HG03460 (cell line): ENCODE results near the gene HDGF.

Source experiments
- ATAC-seq: cut with Tn5 transposase; IDR thresholded peaks from one replicate; pipeline ENCODE4 v1.9.1; 2021; ENCODE audit not compliant: unreplicated experiment

HDGF gene

GRCh38 chr1:156751451-156751756, at the start of gene HDGF:
Gene HDGF, minus strand, starts transcription at chr1:156751675. Its CDS starts 246 bp downstream, at chr1:156751429.
- no peak for ATAC-seq

DNA sequence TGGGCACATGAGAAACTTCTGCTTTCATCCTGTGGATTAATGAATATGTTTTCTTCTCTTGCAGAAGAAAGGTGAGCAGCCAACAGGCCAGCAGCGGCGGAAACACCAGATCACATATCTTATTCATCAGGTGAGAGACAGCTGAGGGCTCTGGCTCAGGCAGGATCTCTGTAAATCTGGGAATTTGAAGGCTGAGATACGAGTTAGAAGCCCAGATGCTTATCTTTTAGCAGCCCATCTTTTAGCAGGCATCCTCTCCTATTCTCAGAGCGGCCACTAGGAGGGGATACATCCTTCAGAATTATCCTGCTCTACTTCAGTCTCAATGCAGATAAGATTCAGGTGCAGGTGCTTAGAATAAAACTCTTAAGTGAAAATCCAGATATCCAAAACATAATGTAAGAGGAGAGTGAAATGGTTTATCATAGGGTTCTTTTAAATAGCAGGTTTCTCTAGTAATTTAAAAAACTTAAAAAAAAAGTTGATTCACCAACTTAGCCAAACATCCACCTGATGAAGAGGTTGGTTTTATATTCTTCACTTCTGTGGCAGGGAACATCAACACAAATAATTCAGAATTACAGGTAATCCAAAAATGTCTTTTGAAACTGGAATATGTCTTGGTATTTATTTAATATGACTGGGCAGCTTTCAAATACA, 45.9 kb upstream of the HDGF start:
- ATAC-seq: no peak

GRCh38 chr1:156796340-156797097, 45.0 kb upstream of the HDGF start:
- ATAC-seq: no peak

- no peak for ATAC-seq
Measured at GRCh38 chr1:156795787-156796186, 44.3 kb upstream of the HDGF start.

GRCh38 chr1:156795374-156795733, 43.9 kb upstream of the HDGF start:
- ATAC-seq: no peak

DNA sequence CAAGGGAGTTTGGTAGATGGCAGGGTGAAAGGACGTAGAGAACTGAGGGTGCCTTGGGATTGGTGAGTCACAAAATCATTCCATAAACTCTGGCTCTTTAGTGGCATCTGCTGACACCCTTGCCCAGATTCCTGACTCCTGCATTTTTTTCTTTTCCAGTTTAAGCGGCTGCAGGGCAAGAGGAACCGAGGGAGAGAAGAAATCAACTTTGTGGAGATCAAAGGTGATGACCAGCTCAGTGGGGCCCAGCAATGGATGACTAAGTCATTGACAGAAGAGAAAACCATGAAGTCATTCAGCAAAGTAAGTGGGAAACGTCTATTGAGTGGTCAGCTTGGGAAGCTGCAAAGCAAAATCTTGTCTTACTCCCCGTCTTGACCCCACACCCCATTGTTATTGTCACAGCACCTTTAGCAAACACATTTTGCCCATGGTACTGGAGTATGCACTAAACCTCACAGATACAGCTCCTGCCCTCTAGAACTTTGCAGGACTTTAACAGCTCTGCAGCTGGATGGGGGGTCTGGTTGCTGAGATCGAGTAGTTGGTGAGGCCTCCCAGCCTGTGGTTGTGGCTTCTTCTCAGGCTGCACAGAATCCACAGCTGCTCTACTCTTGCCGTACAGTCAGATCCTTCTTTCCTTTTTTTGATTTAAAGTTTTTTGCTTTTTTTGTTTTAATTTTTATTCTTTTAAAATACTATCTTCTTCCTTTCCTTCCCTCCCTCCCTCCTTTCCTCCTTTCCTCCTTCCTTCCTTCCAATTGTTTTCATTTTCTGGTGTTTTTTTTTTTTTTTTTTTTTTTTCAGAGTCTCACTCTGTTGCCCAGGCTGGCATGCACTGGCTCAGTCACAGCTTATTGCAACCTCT, 43.3 kb upstream of the HDGF start:
- no peak for ATAC-seq

DNA sequence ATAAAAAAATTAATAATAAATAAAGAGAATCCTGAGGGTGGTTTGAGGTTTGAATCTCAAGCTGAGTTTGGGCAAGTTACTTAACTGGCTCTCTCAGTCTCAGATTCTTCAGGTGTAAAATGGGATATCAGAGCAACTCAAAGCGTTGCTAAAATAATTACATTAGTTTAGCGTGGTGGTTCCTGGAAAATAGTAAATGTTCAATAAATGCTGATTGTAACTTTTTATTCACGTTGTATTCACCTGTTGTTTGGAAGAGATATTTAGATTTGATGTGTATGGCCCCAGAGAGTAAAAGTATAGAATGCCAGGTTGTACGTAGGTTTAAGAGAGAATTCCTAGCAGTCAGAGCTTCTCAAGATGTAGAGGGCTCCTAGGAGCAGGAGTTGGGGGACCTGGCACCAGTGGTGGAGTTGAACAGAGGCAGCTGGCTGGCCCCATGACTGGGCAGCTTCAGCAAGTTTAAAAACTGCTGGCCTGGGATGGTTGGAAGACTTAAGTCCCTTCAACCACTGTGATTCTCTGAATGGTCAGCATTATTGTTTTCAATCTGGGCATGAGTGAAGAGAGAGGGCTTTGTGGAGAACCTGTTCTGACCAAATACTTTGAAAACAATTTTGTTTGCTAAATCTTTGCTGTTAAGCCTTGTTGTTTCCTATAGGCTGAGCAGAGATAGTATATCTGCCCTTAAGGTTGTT, 38.3 kb upstream of the HDGF start:
- no peak for ATAC-seq

DNA sequence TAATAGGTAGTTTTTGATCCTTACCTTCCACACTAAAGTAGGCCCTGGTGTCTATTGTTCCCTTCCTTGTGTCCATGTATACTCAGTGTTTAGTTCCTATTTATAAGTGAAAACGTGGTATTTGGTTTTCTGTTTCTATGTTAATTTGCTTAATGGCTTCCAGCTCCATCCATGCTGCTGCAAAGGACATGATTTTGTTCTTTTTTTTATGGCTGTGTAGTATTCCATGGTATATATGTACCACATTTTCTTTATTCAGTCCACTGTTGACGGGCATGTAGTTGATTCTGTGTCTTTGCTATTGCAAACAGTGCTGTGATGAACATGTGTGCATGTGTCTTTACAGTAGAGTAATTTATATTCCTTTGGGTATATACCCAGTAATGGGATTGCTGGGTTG, 36.7 kb upstream of the HDGF start:
- ATAC-seq: no peak

- ATAC-seq: no peak
Measured at GRCh38 chr1:156786640-156787039, 35.2 kb upstream of the HDGF start.

- no peak for ATAC-seq
Measured at GRCh38 chr1:156785458-156785857, 34.0 kb upstream of the HDGF start.

GRCh38 chr1:156781585-156782186, 30.2 kb upstream of the HDGF start:
- ATAC-seq: no peak

DNA sequence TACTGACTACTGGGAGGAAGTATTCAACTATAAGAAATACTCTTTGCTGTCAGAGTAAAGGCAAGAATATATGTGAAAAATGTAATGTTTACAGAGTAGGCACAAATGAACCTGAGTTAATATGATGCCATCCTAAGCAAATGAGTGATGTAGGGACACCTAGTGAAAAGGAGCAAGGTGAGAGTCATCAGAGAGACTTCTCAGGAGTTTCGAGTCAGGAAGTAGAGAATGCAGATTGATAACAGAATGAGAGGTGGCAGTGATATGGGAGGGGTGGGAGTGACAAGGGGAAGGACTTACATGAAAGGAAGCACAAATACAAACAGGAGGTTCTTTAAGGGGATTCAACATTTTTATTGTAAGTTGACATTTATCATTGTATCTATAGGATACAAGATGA, 26.1 kb upstream of the HDGF start:
- no peak for ATAC-seq

GRCh38 chr1:156776942-156777341, 25.5 kb upstream of the HDGF start:
- ATAC-seq: no peak

GRCh38 chr1:156775799-156776198, 24.3 kb upstream of the HDGF start:
- no peak for ATAC-seq

DNA sequence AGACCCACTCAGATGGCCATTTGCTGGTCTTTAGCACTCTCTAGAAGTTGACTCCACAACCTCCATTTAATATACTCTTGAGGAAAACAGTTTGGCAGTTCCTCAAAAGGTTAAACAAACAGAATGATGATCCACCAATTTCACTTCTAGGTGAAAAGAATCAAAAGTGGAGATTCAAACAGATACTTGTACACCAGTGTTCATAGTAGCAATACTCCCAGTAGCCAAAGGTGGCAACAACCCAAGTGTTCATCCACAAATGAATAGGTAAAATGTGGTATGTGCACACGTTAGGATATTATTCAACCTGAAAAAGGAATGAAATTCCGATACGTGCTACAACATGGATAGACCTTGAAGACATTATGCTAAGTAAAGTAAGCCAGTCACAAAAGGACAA, 22.1 kb upstream of the HDGF start:
- ATAC-seq: no peak

- no peak for ATAC-seq
Measured at GRCh38 chr1:156772728-156773497, 21.4 kb upstream of the HDGF start.

GRCh38 chr1:156772222-156772621, 20.7 kb upstream of the HDGF start:
- no peak for ATAC-seq

DNA sequence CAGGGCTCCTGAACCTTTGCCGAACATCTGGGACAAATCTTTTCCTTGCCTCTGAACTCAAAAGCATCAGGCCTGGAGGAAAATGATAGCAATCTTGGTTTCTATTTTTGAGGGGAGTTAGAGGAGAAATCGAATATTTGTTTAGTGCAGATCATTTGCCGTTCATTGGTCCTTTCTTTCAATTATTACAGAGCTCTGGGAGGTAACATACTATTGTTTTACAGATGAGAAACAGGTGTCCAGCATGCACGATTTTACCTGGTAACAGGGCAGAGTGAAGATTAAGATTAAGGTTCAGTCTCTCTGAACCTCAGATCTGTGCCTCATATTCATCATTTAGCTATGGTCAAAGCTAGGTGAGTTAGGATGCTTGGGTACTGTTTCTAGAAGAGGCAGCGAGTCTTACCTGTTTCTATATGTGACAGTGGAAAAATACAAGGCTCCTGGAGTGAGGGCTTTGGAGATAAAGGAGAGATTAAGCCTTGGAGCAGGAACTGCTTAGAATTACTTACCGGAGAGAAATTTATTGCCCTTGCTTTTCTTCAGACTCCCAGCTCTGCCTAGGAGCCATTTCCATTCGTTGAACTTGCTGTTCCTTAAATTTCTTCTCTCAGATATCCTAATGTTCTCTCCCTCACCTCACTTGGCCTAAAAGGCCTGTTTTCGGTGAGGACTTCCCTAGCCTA, 17.3 kb upstream of the HDGF start:
- no peak for ATAC-seq

DNA sequence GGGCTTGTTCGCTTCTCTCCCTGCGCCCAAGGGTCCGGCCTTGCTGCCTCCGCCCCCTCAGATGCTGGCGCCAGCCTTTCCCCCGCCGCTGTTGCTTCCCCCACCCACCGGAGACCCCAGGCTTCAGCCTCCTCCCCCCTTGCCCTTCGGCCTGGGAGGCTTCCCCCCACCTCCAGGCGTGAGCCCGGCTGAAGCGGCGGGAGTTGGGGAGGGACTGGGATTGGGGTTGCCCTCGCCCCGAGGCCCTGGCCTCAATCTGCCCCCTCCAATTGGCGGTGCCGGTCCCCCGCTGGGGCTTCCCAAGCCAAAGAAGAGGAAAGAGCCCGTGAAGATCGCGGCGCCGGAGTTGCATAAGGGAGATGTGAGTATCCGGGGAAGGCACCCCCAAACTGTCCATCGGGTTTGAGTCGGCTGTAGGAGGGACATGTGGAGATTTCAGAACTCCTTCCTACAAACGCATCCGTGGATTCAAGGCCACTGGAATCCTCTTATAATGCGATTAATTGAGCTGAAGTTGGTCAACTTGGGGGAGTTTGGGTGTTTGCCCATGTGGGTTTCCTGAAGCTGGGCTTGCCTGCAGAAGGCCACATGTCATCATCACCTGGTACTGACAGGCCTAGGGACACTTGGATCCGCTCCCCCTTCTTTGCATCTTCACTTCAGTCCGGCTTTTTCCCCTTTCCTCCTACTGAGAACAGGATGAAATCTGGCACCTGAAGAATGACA, 16.6 kb upstream of the HDGF start:
- ATAC-seq: peak; percentile 8
